GM18870 (cell line): ENCODE measurements around the gene ADM2.

Experiments used
- ATAC-seq: cut with Tn5 transposase; IDR thresholded peaks from one replicate; pipeline ENCODE4 v1.9.1; 2021; ENCODE audit warnings: moderate library complexity; ENCODE audit not compliant: unreplicated experiment

Gene ADM2

GRCh38 chr22:50483977-50484853 lies 2.9 kb downstream of the ADM2 start:
- ATAC-seq: no peak

- no peak for ATAC-seq
Observed at GRCh38 chr22:50485221-50486131, 4.1 kb downstream of the ADM2 start.

GRCh38 chr22:50486561-50487289 lies 5.4 kb downstream of the ADM2 start, which contains the start of gene MIOX:
Gene MIOX, plus strand, starts transcription at chr22:50486859. Its CDS starts 39 bp downstream, at chr22:50486898.
- no peak for ATAC-seq

- no peak for ATAC-seq
Observed at GRCh38 chr22:50487290-50488005, 6.1 kb downstream of the ADM2 start.

GRCh38 chr22:50488006-50488677 lies 6.8 kb downstream of the ADM2 start:
- no peak for ATAC-seq

GRCh38 chr22:50488886-50489285 lies 7.5 kb downstream of the ADM2 start:
- ATAC-seq: no peak

- ATAC-seq: no peak
Observed at GRCh38 chr22:50489363-50490243, 8.3 kb downstream of the ADM2 start.

DNA sequence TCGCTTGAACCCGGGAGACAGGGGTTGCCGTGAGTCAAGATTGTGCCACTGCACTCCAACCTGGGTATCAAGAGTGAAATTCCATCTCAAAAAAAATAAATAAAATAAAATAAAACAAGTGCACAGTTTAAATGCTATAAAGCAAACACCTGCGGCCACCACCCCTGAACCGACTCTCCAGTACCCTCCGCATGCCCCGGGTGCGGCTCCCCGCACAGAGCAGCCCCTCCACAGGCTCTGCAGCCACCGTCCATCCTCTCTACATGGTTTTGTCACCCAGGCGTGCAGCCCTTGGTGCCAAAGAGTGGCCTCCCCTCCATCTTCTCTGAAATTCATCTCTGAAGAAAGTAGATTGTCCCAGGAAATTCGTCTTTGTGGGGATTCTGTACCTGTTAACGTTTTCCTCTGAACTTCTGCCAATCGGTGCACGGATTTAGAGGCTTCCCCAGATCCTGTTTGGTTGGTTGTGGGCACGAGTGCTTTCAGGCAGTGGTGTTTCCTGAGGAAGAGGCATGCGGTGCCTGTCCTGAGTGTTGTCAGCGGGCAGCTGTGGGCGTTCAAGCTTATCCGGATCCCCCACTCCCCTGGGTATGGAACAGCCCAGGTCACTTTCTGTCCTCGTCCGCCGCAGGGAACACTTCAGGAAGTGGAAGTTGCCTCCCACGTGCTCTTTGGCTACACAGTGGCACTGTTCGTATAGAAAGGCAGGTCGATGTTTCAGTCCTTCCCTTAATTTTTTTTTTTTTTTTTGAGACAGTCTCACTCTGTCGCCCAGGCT lies 9.4 kb downstream of the ADM2 start:
- no peak for ATAC-seq

DNA sequence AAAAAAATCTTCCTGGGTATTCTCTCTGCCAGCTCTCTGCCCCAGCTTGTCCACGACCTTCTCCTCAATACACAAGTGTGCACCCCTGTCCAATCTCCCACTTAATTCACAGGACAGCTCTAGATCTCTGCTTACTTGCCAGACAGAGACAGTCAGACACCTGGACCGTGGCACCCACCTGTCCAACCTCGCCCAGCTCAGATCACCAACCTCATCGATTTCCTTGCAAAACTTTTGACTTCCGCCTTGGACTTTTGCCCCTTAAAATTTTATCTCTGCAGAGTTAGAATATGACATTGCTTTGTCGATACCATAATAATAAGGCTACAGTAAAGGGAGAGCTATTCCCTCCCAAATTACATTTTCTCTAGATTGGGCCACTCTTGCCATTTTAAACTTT lies 15.8 kb downstream of the ADM2 start:
- no peak for ATAC-seq

- ATAC-seq: no peak
Observed at GRCh38 chr22:50498322-50498890, 17.1 kb downstream of the ADM2 start.

DNA sequence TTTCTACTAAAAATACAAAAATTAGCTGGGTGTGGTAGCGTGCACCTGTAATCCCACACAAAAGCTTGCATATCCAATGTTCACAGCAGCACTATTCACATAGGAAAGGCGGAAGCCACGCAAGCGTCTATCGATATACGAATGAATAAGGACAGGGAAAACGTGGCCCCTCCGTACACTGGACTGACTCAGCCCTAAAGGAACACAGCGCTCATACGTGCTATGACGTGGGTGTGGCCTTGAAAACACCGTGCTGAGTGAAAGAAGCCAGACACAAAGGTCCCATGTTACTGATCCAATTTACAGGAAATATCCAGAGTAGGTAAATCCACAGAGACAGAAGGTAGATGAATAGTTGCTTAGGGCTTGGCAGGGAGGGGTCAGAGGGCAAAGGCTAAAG lies 19.1 kb downstream of the ADM2 start:
- ATAC-seq: no peak

DNA sequence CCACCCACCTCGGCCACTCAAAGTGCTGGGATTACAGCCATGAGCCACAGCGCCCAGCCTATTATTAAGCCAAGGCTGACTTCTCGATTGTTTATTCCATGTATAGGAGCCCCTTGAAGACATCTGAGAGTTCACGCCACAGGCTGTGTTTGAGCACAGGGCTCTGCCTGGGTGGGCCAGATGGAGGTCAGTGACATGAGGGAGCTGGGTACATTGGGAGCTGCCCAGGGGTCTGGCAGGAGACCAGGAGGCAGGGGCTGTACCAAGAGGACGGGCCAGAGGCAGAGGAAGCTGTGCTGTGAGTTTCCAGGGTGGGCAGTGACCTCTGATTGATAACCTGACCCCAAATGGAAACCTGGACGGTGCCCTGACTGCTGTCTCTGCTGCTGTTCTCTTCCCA lies 20.8 kb downstream of the ADM2 start:
- ATAC-seq: no peak

- ATAC-seq: no peak
Observed at GRCh38 chr22:50502628-50503474, 21.5 kb downstream of the ADM2 start.

DNA sequence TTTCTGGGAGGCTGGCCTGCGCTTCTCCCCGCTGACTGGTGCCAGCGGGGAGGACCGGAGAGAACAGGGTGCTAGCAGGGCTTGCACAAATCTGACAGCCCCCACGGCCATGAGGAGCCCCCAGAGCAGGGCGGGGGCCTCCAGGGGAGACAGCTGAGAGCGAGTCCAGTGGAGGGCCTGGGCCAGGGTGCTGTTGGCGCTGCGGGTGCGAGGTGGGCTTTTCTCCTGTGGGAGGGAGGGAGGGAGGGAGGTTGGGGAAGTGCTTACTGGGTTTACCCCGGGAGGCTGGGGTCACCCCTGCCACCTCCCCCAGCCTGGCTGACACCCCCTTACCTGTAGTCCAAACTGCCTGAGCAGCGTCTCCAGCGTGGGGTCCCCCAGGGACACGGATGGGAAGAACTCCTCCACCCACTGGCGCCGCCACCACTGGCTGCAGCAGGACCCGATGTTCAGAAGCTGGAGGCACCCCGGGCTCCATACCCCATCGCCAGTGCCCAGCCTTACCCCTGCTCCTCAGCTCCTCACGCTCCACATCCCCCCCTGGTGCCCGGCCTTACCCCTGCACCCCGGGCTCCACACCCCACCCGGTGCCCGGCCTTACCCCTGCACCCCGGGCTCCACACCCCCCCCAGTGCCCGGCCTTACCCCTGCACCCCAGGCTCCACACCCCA lies 22.3 kb downstream of the ADM2 start:
- no peak for ATAC-seq

DNA sequence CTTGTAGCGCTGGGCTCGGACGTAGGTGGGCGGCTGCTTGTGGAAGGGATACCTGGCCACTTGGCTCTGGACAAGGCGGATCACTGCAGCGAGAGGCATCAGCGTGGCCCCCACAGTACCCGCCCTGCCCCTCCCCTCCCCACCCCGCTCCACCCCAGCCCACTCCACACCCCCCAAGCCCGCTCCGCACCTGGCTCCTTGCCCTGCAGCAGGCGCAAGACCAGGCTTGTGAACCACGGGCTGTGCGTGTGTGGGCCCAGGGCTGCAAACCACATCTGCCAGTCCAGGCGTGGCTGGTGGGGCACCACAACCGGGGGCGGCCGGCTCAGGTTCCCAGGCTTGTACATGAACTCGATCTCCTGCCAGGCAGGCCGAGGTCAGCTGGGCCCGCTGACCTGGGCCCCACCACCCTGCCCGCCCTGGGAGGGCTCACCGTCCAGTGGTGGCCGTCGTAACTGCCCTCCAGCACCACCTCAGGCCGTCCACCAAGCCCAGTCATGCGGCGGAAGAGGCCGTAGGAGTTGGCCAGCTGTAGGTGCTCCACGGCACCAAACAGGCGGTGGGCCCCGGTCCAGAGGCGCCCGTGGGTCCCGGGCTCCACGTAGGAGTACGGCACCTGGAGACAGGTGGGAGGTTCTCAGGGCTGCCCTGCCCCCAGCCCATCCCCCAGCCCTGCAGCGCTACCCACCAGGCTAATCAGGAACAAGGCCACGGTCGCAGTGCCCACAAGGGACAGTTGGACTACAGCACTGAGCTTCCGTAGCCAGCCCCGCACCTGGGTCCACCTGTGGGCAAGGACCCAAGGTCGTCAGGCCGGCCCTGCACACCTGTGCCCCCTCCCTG lies 23.2 kb downstream of the ADM2 start:
- no peak for ATAC-seq
